Nucleus accumbens (tissue), 56 donors: ENCODE results near the gene TUSC2.
"Not testable (repeated sequence)": the region's sequence is repeated elsewhere in the genome, so short reads cannot be mapped to it uniquely, and the experiment has no call there.

Source experiments
- DNase-seq, 56 donors: peaks; one replicate each; lab custom pipeline; 2025; lab: John Stamatoyannopoulos, UW

The TUSC2 gene

DNA sequence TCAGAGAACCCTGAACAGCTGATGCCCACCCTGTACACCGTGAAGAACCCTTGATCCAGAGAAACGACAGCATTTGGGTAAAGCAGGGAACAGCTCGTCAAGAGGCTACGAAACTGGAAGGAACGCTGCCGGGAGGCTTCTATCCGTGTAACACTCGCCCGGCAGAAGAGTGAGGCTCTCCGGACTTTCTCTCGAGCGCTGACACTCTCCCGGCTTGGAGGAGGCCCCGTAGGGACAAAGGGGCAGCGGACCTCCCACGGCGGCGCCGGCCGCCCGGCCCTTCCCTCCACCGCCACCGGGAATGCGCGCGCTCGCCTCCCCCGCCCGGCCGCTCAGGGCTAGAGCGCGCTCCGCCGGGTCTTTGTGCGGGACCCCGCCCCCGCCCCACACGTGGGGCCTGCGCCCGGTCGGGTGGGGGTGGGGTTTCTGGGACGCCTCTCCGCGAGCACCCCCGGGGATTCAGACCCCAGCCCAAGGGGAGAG is 7.1 kb downstream of the TUSC2 start:
- peak in 54 of 56 donors; percentile 54 to 96 (median 86) for DNase-seq

DNA sequence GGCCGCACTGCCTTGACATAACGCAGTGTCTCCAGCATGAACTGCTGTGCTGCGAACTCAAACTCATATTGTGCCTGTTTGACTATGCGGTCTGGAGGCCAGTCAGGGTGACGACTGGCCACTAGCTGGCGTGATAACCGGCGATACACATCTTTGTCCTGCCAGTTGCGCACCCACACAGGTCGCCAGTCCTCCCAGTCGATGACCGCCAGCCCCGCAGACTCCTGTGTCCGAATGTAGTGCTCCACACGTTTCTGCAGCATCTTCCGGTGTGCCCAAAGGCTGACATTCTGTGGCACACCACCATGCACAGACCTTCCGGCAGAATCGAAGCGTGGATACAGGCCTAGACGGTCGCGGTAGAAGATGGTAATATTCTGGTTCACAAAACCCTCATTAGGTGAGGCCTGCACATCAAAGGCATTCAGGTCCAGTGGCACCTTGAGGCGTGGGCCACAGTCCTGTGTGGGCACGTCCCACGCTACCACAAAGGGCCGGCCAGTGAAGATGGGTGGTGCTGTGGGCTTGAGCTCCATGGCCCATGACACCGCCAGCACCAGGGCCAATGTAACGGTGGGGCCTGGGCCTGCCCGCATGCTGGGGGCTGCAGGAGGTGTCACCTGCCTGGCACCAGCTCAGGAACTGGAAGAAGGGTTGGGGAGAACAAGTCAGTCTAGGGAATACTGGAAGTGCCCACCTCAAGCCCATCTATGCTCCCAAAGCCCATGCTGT is 8.0 kb downstream of the TUSC2 start:
- DNase-seq, result no peak

- DNase-seq, result no peak
Observed at GRCh38 chr3:50319181-50319893, 8.7 kb downstream of the TUSC2 start.

- no peak for DNase-seq
Observed at GRCh38 chr3:50318615-50319014, 9.4 kb downstream of the TUSC2 start.

GRCh38 chr3:50318163-50318562 is 9.9 kb downstream of the TUSC2 start:
- DNase-seq, result no peak

DNA sequence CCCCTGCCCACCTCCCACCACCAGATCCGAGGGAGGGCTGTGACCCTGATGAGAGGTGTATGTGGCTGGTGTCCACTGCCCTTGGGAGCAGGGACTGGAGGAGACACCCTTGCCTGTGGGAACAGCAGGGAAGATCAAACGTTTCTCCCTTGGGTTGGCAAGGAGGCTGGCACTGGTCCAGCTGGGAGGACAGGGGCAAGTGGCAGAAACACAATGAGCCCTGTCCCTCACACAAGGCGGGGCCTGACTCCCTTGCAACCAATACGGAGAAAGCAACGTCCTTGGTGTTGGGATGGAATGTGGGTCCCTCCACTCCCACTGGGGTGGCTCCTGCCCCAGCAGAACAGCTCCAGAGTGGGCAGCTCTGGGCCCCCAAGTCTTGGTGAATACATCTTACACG is 10.7 kb downstream of the TUSC2 start:
- no peak for DNase-seq

GRCh38 chr3:50316657-50317242 is 11.3 kb downstream of the TUSC2 start:
- DNase-seq, result peak in 19 of 56 donors; percentile 20 to 76 (median 42)

DNA sequence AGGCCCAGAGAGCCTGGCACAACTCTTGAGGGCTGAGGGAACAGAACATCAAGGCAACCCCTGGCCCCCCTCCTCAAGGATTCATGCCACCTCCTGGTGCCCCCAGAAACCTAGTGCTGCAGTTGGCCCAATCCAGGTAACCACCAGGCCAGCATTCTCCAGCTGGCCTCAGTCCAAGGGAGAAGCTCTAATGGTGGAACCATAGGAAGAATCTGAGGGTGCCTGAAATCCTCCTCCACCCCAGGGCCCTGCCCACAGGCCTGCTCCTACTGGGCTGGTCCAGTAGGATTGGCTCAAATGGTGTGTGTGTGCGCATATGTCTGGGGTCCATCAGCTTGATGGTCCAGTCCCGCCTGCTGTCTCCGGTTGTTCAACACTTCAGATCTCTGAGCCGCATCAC is 13.2 kb downstream of the TUSC2 start:
- DNase-seq, result no peak

GRCh38 chr3:50314342-50314741 is 13.7 kb downstream of the TUSC2 start:
- DNase-seq, result no peak

GRCh38 chr3:50312041-50312440 is 16.0 kb downstream of the TUSC2 start:
- not testable (repeated sequence) for DNase-seq

DNA sequence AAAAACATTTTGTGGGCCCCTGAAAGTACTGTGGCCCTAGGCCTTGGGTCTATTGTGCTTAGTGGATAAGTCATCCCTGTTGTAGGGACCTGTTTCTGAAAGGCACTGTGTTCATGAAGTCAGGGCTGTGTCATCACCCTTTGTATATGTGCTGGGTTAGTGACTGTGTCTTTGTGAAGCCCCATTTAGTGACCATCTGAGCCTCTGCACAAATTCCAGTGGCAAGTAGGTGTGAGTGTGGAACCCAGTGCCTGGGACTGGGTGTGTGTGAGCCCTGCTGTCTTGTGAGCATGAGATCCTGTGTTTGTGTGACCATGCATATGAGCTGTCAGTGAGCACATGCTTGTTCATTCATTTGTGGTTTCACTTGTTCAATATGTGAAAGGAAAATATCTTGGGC is 23.4 kb downstream of the TUSC2 start:
- DNase-seq, result no peak

GRCh38 chr3:50303013-50303815 is 24.8 kb downstream of the TUSC2 start, which contains the start of gene HYAL1:
TSS of gene HYAL1 (minus strand) at chr3:50303574. CDS start at chr3:50302956, 618 bp downstream.
- no peak for DNase-seq

DNA sequence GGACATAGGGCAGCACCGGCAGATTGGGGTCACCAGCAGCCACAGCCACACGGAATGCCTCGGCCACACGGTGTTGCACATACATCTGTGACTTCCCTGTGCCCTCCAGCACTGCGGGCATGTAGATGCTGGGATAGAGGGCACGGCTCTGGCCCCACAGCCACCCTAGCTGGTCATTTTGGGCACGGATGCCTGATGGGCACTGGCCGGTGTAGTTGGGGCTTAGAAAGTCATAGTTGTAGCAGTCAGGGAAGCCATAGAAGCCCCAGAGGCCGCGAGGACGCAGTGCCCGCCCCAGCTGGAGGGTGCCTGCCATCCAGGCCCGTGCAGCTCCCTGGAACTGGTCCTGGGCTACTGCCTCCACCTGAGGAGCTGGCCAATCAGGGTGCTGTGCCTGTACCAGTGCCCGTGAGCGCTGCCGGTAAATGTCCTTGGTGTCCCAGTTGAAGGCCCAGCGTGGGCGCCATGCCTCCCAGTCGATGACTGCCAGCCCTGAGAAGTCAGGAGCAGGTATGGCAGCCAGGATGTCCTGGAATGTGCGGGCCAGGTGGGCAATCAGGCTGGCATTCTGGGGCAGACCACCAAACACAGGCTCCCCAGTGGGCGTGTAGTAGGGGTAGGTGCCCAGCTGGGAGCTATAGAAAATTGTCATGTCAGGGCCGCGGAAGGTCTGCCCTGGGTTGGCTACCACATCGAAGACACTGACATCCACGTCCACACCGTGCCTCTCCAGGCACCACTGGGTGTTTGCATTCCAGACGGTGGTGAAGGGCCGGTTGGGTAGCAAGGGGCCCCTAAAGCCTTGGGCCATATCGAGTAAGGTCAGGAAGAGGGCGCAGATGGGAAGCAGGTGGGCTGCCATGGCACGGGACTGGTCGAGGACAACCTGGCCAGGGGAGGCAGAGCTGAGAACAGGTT is 25.7 kb downstream of the TUSC2 start:
- no peak for DNase-seq

DNA sequence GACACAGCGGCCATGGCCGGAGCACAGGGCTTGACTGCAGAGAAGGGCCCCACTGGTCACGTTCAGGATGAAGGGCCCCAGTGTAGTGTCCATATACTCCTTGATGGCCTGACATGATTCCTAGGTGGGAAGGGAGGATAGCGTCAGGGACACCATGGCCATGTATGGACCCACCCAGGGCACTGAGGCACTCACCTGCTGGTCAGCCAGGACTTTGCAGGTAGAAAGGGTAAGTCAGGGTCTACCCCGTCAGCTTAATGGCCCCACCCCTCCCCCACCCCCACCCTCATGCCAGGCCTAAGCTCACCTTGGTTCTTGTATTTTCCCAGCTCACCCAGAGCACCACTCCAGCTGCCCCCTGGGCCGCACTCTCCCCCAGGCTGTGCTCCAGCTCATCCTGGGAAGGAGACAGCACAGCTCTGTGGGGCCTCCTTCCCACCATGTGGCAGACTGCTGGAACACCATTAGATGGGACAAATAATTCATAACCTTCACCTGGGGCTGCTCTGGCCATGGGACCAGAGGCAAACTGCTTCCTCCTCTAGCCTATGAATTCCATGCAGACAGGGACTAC is 27.3 kb downstream of the TUSC2 start:
- DNase-seq, result no peak

GRCh38 chr3:50299929-50300680 is 27.9 kb downstream of the TUSC2 start:
- DNase-seq, result peak in 35 of 56 donors; percentile 36 to 80 (median 69)

- no peak for DNase-seq
Observed at GRCh38 chr3:50299638-50299928, 28.4 kb downstream of the TUSC2 start.

GRCh38 chr3:50298836-50299637 is 29.0 kb downstream of the TUSC2 start, which contains the start of the genes HYAL3 and NAA80:
TSS of gene HYAL3 (minus strand) at chr3:50299405. CDS start at chr3:50295602, 3,803 bp downstream.
TSS of gene NAA80 (minus strand) at chr3:50299405. CDS start at chr3:50297463, 1,942 bp downstream.
- peak; percentile 76 to 100 (median 100) for DNase-seq
